ENCODE results near the gene RBM38. TPM values are rescaled to one million over a fixed set of nuclear protein-coding genes. Genes with fewer than 3 reads are reported as not detected.

The RBM38 gene
- total and polyA plus RNA-seq, 9 of the 15 experiments (the other 6 are each of a cell fraction or from before 2014, with no cell fraction given) = 0.28 to 82.4 (median 33.2) TPM

DNA sequence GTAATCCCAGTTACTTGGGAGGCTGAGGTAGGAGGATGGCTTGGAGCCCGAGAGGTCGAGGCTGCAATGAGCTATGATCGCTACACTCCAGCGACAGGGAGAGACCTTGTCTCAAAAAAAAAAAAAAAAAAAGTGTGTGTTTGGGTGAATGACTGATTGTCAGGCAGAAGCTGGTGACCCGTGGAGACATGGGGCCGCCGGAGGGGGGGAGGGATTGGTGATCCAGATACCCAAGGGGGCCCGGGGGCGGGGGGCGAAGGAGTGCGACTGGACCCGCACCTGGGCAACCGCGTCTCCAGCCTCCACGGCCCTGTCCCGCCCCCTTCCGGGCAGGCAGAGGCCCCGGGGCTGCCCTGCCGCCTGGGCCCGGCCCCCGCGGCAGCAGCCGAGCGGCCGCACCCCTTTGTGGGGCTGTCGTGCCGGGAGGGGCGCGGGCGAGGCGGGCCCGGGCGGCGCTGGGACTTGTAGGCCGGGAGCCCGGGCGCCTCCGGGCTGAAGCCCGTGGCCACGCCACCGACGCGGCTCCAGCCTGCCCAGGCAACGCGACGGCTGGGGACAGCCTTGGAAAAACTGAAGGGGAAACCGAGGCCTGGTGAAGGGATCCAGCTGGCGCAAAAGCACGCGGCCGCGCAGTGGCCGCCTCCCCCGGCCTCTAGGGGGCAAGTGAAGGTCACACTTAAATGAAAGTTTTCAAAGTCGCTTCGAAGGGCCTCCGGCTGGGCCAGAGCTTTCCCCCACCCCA lies 2.1 kb upstream of the RBM38 start:
- peak overlapping the region; percentile 92 for H2AFZ ChIP-seq (ENCODE audit: low read depth, low read length)
- H3K36me3 ChIP-seq (ENCODE audit: control insufficient read depth, insufficient read depth, low read length) = peaks cover 21% of the 10 kb centered on the region
- H3K27me3 ChIP-seq (ENCODE audit: control insufficient read depth in 2 of 2, insufficient read depth in 2 of 2, low read length in 2 of 2) = no peaks in the 10 kb centered on the region
- FAIRE-seq (peak; percentile 77), ATAC-seq (peak; percentile 86), DNase-seq (ENCODE audit: extremely low read depth in 1 of 4, low spot score in 3 of 4) (peak; percentile 89 to 90 (median 90))
- ChIA-PET POLR2A (interaction anchor here (0.5 to 2.1 kb wide), 12 partner anchors 9 to 151 kb away, joined by 3 to 9 read pairs (median 3); no protein-coding TSS in a partner anchor), CTCF (ENCODE audit: low intra/inter-chr PET ratio) (interaction anchor here (2.3 kb wide), 1 partner anchor 106 kb away, joined by 9 read pairs; no protein-coding TSS in a partner anchor)
- H4K20me1 ChIP-seq (replicated peaks; ENCODE audit: control insufficient read depth, insufficient read depth, low read length) = peaks cover 21% of the 10 kb centered on the region
- H3K79me2 ChIP-seq (ENCODE audit: control insufficient read depth, insufficient read depth, low read length) = peaks cover 27% of the 10 kb centered on the region
- no TSS peak for BruUV-seq (replicated peaks)
- no peaks in the 10 kb centered on the region for H3K9me3 ChIP-seq (replicated peaks; ENCODE audit: control insufficient read depth, insufficient read depth, low read depth, low read length)
- peaks cover 34 to 58% of the 10 kb centered on the region in 2 experiments for H3K4me1 ChIP-seq (replicated peaks in 1 of 2; ENCODE audit: control insufficient read depth in 2 of 2, insufficient read depth in 2 of 2, low read length in 2 of 2)
- peaks cover 5% of the 10 kb centered on the region for H3K9me1 ChIP-seq (ENCODE audit: control insufficient read depth, insufficient read depth, low read length)
- WGBS (ENCODE audit: insufficient coverage, low coverage, missing lambda C conversion rate) = under 1% methylated on average over 36 of the region's 57 CpGs
- in situ Hi-C loops (cut with MboI) = loop anchor here (5.0 to 25.0 kb wide), 3 partner anchors 103 to 823 kb away; no protein-coding TSS in a partner anchor
- peak overlapping the region; percentile 95 for H3K27ac ChIP-seq (ENCODE audit: extremely low read depth, low read depth, low read length)
- intact Hi-C loops (cut with micrococcal nuclease) = no loop called here
- peak overlapping the region; percentile 22 for H3K4me3 ChIP-seq
- peak overlapping the region; percentile 95 for H3K9ac ChIP-seq (ENCODE audit: insufficient read depth in 1 of 2, low read depth in 2 of 2, low read length in 2 of 2)
- H3K4me2 ChIP-seq (ENCODE audit: insufficient read depth, low read length) = peak overlapping the region; percentile 86
- no peak for TF ChIP-seq POU5F1 (IDR thresholded peaks at IDR 0.05; ENCODE audit: borderline replicate concordance, low read depth, low read length, partially characterized antibody)
- TF ChIP-seq ZBTB7A (IDR thresholded peaks at IDR 0.05; ENCODE audit: borderline replicate concordance, control insufficient read depth, low read depth, low read length) = peak; percentile 83
- TF ChIP-seq FOXK1 (CRISPR knock-in tag; IDR thresholded peaks at IDR 0.05; ENCODE audit: borderline replicate concordance) = no peak
- no peak for TF ChIP-seq ELF4 (CRISPR knock-in tag; IDR thresholded peaks at IDR 0.05)
- no peak for TF ChIP-seq FOXA1 (IDR thresholded peaks at IDR 0.05; ENCODE audit: borderline replicate concordance)
- no peak for TF ChIP-seq MIER1 (IDR thresholded peaks at IDR 0.05; ENCODE audit: low read depth)
- TF ChIP-seq KAT8 (IDR thresholded peaks at IDR 0.05; ENCODE audit: low read depth) = no peak
- TF ChIP-seq, protein P1, sequence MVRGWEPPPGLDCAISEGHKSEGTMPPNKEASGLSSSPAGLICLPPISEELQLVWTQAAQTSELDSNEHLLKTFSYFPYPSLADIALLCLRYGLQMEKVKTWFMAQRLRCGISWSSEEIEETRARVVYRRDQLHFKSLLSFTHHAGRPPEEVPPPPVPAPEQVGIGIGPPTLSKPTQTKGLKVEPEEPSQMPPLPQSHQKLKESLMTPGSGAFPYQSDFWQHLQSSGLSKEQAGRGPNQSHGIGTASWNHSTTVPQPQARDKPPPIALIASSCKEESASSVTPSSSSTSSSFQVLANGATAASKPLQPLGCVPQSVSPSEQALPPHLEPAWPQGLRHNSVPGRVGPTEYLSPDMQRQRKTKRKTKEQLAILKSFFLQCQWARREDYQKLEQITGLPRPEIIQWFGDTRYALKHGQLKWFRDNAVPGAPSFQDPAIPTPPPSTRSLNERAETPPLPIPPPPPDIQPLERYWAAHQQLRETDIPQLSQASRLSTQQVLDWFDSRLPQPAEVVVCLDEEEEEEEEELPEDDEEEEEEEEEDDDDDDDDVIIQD (CRISPR knock-in tag; IDR thresholded peaks at IDR 0.05) = no peak
- TF ChIP-seq, protein P2, sequence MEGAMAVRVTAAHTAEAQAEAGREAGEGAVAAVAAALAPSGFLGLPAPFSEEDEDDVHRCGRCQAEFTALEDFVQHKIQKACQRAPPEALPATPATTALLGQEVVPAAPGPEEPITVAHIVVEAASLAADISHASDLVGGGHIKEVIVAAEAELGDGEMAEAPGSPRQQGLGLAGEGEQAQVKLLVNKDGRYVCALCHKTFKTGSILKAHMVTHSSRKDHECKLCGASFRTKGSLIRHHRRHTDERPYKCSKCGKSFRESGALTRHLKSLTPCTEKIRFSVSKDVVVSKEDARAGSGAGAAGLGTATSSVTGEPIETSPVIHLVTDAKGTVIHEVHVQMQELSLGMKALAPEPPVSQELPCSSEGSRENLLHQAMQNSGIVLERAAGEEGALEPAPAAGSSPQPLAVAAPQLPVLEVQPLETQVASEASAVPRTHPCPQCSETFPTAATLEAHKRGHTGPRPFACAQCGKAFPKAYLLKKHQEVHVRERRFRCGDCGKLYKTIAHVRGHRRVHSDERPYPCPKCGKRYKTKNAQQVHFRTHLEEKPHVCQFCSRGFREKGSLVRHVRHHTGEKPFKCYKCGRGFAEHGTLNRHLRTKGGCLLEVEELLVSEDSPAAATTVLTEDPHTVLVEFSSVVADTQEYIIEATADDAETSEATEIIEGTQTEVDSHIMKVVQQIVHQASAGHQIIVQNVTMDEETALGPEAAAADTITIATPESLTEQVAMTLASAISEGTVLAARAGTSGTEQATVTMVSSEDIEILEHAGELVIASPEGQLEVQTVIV (CRISPR knock-in tag; IDR thresholded peaks at IDR 0.05; ENCODE audit: borderline replicate concordance) = peak; percentile 32; the same call in 1 of the 2 replicates
- TF ChIP-seq NONO (IDR thresholded peaks at IDR 0.05; ENCODE audit: low read depth in 2 of 2, low read length in 1 of 2) = peak in 1 of 2 experiments; percentile 86; a peak in 2 of 4 replicates
- peak; percentile 60 for TF ChIP-seq GABPA (tag; conservative IDR thresholded peaks at IDR 0.05; ENCODE audit: low read depth)
- TF ChIP-seq KAT2B (IDR thresholded peaks at IDR 0.05; ENCODE audit: low read depth, low read length) = no peak
- TF ChIP-seq TFAP4 (CRISPR knock-in tag; IDR thresholded peaks at IDR 0.05; ENCODE audit: borderline replicate concordance) = peak; percentile 70; the same call in 1 of the 2 replicates
- no peak for TF ChIP-seq CEBPG (CRISPR knock-in tag; IDR thresholded peaks at IDR 0.05)
- no peak for TF ChIP-seq CEBPG (tag; conservative IDR thresholded peaks at IDR 0.05 in 1 of 2, IDR thresholded peaks at IDR 0.05 in 1 of 2)
